PFSK-1 (cell line): Measurements from ENCODE around the gene RFX3.

Source experiments
- FOXP2 ChIP-seq: optimal IDR thresholded peaks from 2 replicates; pipeline ENCODE3; 2011; ENCODE audit warnings: borderline replicate concordance, control low read depth, inconsistent platforms; ENCODE audit not compliant: insufficient read depth; ENCODE audit errors: extremely low read length, extremely low read depth
- POLR2AphosphoS5 ChIP-seq: IDR thresholded peaks from 2 replicates; pipeline ENCODE4 v1.6.1; 2012; ENCODE audit warnings: low read depth, mild to moderate bottlenecking, control low read depth, low read length, moderate library complexity
- REST ChIP-seq, 2 experiments: IDR thresholded peaks; 2 replicates each; pipeline versions ENCODE4 v1.6.1 to v1.8.0; 2011 to 2012; ENCODE audit warnings: low read depth in 2 of 2, low read length in 2 of 2, control low read depth in 1 of 2, inconsistent platforms in 1 of 2, mild to moderate bottlenecking in 1 of 2, moderate library complexity in 1 of 2; ENCODE audit not compliant: insufficient read depth in 1 of 2
- SIN3A ChIP-seq: IDR thresholded peaks from 2 replicates; pipeline ENCODE4 v1.6.1; 2012; ENCODE audit warnings: mild to moderate bottlenecking, low read length, moderate library complexity, borderline replicate concordance; ENCODE audit not compliant: insufficient read depth
- TAF1 ChIP-seq: IDR thresholded peaks from 2 replicates; pipeline ENCODE4 v1.6.1; 2012; ENCODE audit warnings: low read length, control low read depth, borderline replicate concordance; ENCODE audit not compliant: insufficient read depth

- TF ChIP-seq POLR2AphosphoS5 = no peak
- TF ChIP-seq REST (IDR thresholded peaks at IDR 0.05; ENCODE audit: insufficient read depth in 1 of 2, low read depth in 2 of 2, low read length in 2 of 2) = no peak
- no peak for TF ChIP-seq TAF1
- TF ChIP-seq FOXP2 = no peak
- no peak for TF ChIP-seq SIN3A
These were observed 43.7 kb upstream of the RFX3 start for GRCh38 chr9:3569529-3569928.
